SU-DHL-6 (cell line): ENCODE measurements around the gene RMI1.

ENCODE experiments used
- H2AFZ ChIP-seq: fragments of 200-600 bp; sonication (generic); 2 replicates; pipeline ENCODE4 v1.6.1; 2014; ENCODE audit warnings: low read depth, mild to moderate bottlenecking, moderate library complexity, mixed read lengths, antibody characterized with exemption, low read length; ENCODE audit not compliant: severe bottlenecking
- H3F3A ChIP-seq: fragments of 200-600 bp; shearing (Covaris generic); 2 replicates; pipeline ENCODE4 v1.6.0; 2016; ENCODE audit warnings: antibody characterized with exemption, mild to moderate bottlenecking; ENCODE audit not compliant: insufficient read depth
- H3K27ac ChIP-seq: fragments of 200-600 bp; sonication (generic); 2 replicates; pipeline ENCODE4 v1.5.1; 2016; ENCODE audit warnings: low read depth, mild to moderate bottlenecking, low read length, moderate library complexity, mixed read lengths
- H3K27me3 ChIP-seq: fragments of 200-600 bp; sonication (generic), shearing (Covaris generic); 2 replicates; pipeline ENCODE4 v1.6.0; 2014; ENCODE audit warnings: mild to moderate bottlenecking, low read length
- H3K36me3 ChIP-seq: fragments of 200-600 bp; sonication (generic); 2 replicates; pipeline ENCODE4 v1.6.1; 2014; ENCODE audit warnings: mild to moderate bottlenecking, low read length, mixed read lengths
- H3K4me2 ChIP-seq: fragments of 300-600, 200-600 bp; shearing (Covaris generic), sonication (generic); 2 replicates; pipeline ENCODE4 v1.6.0; 2014; ENCODE audit warnings: low read length, low read depth, mild to moderate bottlenecking; ENCODE audit not compliant: poor library complexity, severe bottlenecking
- H3K4me3 ChIP-seq: fragments of 200-600 bp; sonication (generic); 2 replicates; pipeline ENCODE4 v1.5.1; 2014; ENCODE audit warnings: antibody characterized with exemption, low read length, mild to moderate bottlenecking, mixed read lengths; ENCODE audit not compliant: insufficient read depth, poor library complexity, severe bottlenecking
- H3K79me2 ChIP-seq: fragments of 200-600 bp; sonication (generic); 2 replicates; pipeline ENCODE4 v1.6.1; 2014; ENCODE audit warnings: mild to moderate bottlenecking, low read length, moderate library complexity; ENCODE audit not compliant: insufficient read depth
- H3K9ac ChIP-seq: fragments of 200-600 bp; sonication (generic); 2 replicates; pipeline ENCODE4 v1.7.0; 2014; ENCODE audit warnings: mild to moderate bottlenecking, low read length
- H3K9me2 ChIP-seq: fragments of 200-600 bp; sonication (generic); replicated peaks from 2 replicates; pipeline ENCODE4 v1.6.1; 2014; ENCODE audit warnings: low read length; ENCODE audit not compliant: insufficient read depth
- H3K9me3 ChIP-seq: fragments of 200-600 bp; sonication (generic); 2 replicates; pipeline ENCODE4 v1.6.1; 2014; ENCODE audit warnings: low read length, mixed read lengths; ENCODE audit not compliant: insufficient read depth
- H4K20me1 ChIP-seq: fragments of 200-600 bp; sonication (generic); 2 replicates; pipeline ENCODE4 v1.6.1; 2014; ENCODE audit warnings: low read depth, mild to moderate bottlenecking, antibody characterized with exemption, low read length, moderate library complexity, mixed read lengths
- EZH2phosphoT487 ChIP-seq: fragments of 200-600 bp; sonication (generic), shearing (Covaris generic); conservative IDR thresholded peaks from 2 replicates; pipeline ENCODE4 v1.6.1; 2018; ENCODE audit warnings: mild to moderate bottlenecking, antibody characterized with exemption, low read length, moderate library complexity, mixed read lengths
- TF ChIP-seq, protein P1 (sequence below): fragments of 200-600 bp; sonication (generic); IDR thresholded peaks from one replicate; pipeline ENCODE4 v1.5.1; 2017; ENCODE audit warnings: antibody characterized with exemption, mild to moderate bottlenecking, low read length, moderate library complexity; ENCODE audit not compliant: insufficient read depth, poor library complexity, severe bottlenecking

The RMI1 gene

DNA sequence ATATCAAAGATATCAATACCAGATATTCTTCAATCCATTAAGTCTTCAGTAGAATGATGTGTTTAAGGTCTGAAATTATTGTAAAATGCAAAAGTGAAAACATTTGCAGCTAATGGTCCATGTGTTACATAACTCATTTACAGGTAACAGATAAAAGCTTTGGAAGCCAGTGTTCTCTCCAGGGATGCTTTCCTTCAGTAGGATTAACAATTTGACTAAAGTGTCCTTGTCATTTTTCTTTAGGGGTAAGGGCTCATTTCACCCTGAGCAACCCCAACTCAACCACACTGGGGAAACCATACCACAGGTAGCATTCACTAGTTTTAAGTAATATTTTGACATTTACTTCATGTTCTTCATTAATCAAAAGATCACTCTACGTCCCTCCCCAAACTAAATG lies 13.5 kb upstream of the RMI1 start:
- H3F3A ChIP-seq = peaks cover 73% of the 10 kb centered on the region
- H3K9me2 ChIP-seq = no peaks in the 10 kb centered on the region
- H4K20me1 ChIP-seq = peaks cover 40% of the 10 kb centered on the region
- no peaks in the 10 kb centered on the region for H3K27me3 ChIP-seq
- H3K4me3 ChIP-seq = no peak overlapping the region
- no peak overlapping the region for H3K27ac ChIP-seq
- no peak overlapping the region for H3K9ac ChIP-seq
- H3K9me3 ChIP-seq = no peaks in the 10 kb centered on the region
- no peak overlapping the region for H3K4me2 ChIP-seq
- H2AFZ ChIP-seq = no peak overlapping the region
- H3K79me2 ChIP-seq = peaks cover 11% of the 10 kb centered on the region
- H3K36me3 ChIP-seq = peaks cover 41% of the 10 kb centered on the region
- TF ChIP-seq EZH2phosphoT487 = no peak
- TF ChIP-seq, protein P1, sequence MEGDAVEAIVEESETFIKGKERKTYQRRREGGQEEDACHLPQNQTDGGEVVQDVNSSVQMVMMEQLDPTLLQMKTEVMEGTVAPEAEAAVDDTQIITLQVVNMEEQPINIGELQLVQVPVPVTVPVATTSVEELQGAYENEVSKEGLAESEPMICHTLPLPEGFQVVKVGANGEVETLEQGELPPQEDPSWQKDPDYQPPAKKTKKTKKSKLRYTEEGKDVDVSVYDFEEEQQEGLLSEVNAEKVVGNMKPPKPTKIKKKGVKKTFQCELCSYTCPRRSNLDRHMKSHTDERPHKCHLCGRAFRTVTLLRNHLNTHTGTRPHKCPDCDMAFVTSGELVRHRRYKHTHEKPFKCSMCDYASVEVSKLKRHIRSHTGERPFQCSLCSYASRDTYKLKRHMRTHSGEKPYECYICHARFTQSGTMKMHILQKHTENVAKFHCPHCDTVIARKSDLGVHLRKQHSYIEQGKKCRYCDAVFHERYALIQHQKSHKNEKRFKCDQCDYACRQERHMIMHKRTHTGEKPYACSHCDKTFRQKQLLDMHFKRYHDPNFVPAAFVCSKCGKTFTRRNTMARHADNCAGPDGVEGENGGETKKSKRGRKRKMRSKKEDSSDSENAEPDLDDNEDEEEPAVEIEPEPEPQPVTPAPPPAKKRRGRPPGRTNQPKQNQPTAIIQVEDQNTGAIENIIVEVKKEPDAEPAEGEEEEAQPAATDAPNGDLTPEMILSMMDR = no peak

DNA sequence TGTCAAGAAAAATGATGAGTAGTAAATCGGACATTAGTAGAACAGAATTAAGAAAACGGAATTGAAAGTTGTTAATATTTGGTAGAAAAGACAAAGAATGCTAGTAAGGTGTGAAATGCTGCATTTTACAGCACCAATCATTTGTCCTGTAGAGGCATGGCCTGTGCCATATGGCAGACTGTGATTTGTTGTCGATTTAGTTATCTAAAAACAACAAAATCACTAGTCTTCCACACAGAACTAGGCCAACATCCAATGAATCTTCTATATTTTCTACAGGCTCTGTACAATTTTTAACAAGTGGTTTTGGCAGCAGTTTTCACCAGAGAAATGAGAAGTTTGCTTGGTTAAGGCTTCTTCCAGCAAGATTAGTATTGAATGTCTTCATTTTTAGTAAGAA lies 11.0 kb upstream of the RMI1 start:
- Histone ChIP-seq H3F3A (peaks cover 96% of the 10 kb centered on the region), H3K9ac (no peak overlapping the region), H3K79me2 (peaks cover 35% of the 10 kb centered on the region), H3K27ac (no peak overlapping the region), H3K27me3 (no peaks in the 10 kb centered on the region), H3K36me3 (peaks cover 66% of the 10 kb centered on the region), H4K20me1 (peaks cover 65% of the 10 kb centered on the region), H3K9me3 (no peaks in the 10 kb centered on the region), H3K4me2 (no peak overlapping the region), H3K9me2 (no peaks in the 10 kb centered on the region), H2AFZ (no peak overlapping the region), H3K4me3 (no peak overlapping the region)
- TF ChIP-seq EZH2phosphoT487 = no peak
- TF ChIP-seq, protein P1 = no peak

DNA sequence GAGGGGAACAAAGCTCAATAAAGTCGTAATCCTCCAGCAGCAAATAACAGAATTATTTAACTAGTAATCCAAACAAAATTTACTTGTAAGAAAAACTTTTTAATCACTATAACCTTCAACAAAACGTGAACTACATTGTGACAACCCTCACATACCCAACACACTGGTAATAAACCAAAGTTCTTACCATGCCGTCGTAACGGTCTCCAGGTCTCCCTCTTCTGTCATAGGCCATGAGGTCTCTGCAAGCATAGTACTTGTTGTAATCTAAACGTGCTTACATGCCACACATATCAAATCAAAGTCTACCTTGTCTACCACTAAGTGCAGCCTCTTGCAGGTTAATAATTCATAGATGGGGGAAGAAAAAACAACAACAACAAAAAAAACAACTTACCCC lies 9.1 kb upstream of the RMI1 start:
- no peaks in the 10 kb centered on the region for H3K9me3 ChIP-seq
- H3K4me3 ChIP-seq = no peak overlapping the region
- no peak overlapping the region for H3K9ac ChIP-seq
- H3F3A ChIP-seq = peaks cover 93% of the 10 kb centered on the region
- peaks cover 54% of the 10 kb centered on the region for H3K79me2 ChIP-seq
- TF ChIP-seq, protein P1 = no peak
- no peak for TF ChIP-seq EZH2phosphoT487
- peaks cover 84% of the 10 kb centered on the region for H4K20me1 ChIP-seq
- H3K36me3 ChIP-seq = peaks cover 85% of the 10 kb centered on the region
- H3K27me3 ChIP-seq = no peaks in the 10 kb centered on the region
- H3K4me2 ChIP-seq = no peak overlapping the region
- no peaks in the 10 kb centered on the region for H3K9me2 ChIP-seq
- no peak overlapping the region for H2AFZ ChIP-seq
- H3K27ac ChIP-seq = no peak overlapping the region

DNA sequence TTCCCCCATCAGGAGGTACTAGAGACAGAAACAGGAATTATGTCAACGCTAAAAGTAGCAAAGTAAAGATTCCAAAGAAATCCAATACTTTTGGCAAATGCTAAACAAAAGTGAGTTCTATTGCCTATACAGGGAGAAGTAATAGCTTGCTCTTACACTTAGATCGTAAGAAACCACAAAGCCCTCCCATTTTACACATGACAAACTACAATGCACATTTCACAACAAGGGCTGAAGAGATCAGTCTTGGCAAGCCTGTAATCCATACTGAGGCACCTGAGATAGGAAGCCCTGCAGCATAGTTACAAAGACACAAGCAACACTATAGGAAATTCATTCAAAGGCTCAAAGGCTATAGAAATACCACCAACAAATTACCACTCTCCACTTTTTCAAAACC lies 8.3 kb upstream of the RMI1 start:
- Histone ChIP-seq H3K27ac (no peak overlapping the region), H2AFZ (no peak overlapping the region), H3K27me3 (no peaks in the 10 kb centered on the region), H3K36me3 (peaks cover 93% of the 10 kb centered on the region), H3K9me2 (no peaks in the 10 kb centered on the region), H3K4me3 (no peak overlapping the region), H3K9ac (no peak overlapping the region), H3K4me2 (no peak overlapping the region), H3F3A (peaks cover 93% of the 10 kb centered on the region), H4K20me1 (peaks cover 90% of the 10 kb centered on the region), H3K79me2 (peaks cover 62% of the 10 kb centered on the region), H3K9me3 (no peaks in the 10 kb centered on the region)
- TF ChIP-seq, protein P1 = no peak
- no peak for TF ChIP-seq EZH2phosphoT487
